ENCODE data around the gene TPP1. TPM values are rescaled to one million over a fixed set of nuclear protein-coding genes. Genes with fewer than 3 reads are reported as not detected.

TPP1 gene
- total and polyA plus RNA-seq, 10 of the 15 experiments (the other 5 are each of a cell fraction or from before 2014, with no cell fraction given) = 7.5 to 64.6 (median 38.3) TPM

DNA sequence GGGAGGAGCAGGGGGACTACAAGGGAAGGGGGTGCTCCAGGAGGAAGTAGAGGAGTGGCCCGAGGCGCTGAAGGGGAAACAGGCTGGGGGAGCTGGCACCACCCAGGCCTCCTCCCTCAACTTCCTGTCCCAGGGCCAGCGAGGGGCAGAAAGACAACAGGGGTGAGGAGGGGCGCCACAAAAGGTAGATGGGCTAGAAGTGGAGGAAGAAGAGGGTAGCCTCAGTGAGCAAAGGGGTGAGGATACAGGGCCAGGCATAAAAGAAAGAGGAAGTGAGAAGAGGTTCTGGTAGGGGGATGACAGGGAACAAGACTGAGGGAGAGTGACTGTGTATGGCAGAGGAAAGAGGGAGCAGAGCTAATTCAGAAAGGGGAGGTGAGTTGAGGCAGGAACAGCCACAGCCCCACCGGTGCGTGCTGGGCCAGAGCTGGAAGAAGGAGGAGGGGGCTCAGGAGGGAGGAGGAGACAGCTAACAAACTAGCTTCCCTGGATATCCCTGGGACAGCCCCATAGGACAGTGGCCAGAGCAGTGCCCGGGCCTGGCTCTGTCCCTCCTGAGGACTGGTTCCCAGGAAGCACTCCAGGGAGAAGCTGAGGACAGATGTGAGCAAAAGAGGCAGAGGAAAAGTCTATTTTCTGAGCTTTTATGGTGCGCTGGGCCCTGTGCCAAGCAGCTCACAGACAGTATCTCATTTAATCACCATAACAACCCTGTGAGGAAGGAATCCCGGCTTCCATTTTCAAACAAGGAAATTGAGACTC lies 27.9 kb upstream of the TPP1 start:
- peak; percentile 61 for DNase-seq (ENCODE audit: low read depth, low spot score)
- H3K9ac ChIP-seq (ENCODE audit: control insufficient read depth, insufficient read depth, low read length) = peak overlapping the region; percentile 17; the same call in 1 of the 2 replicates
- H2AFZ ChIP-seq (ENCODE audit: control insufficient read depth, low read depth, low read length) = peak overlapping the region; percentile 59
- 23% methylated on average over 9 of the region's 9 CpGs for WGBS (ENCODE audit: insufficient coverage, insufficient replicate concordance, low lambda C conversion rate, missing lambda C conversion rate)
- BruUV-seq (replicated peaks) = no TSS peak
- no peaks in the 10 kb centered on the region for H3K36me3 ChIP-seq (ENCODE audit: control insufficient read depth in 2 of 2, insufficient read depth in 2 of 2, low read length in 1 of 2)
- H4K20me1 ChIP-seq (ENCODE audit: control insufficient read depth, insufficient read depth) = no peaks in the 10 kb centered on the region
- H3K27ac ChIP-seq (ENCODE audit: control insufficient read depth, insufficient read depth) = peak overlapping the region; percentile 68
- H3K27me3 ChIP-seq (replicated peaks in 1 of 2; ENCODE audit: control insufficient read depth in 2 of 2, insufficient read depth in 2 of 2, low read length in 1 of 2) = no peaks in the 10 kb centered on the region
- in situ Hi-C loops (cut with MboI) (no loop called here), intact Hi-C loops (cut with micrococcal nuclease; ENCODE audit: unreplicated experiment) (no loop called here)
- peaks cover 21% of the 10 kb centered on the region for H3K4me1 ChIP-seq (ENCODE audit: control insufficient read depth, insufficient read depth, low read length)
- H3K4me2 ChIP-seq (ENCODE audit: control insufficient read depth, insufficient read depth) = peak overlapping the region; percentile 85
- ATAC-seq = peak; percentile 97
- ChIA-PET POLR2A (interaction anchor here (0.6 to 2.5 kb wide), 5 partner anchors 29 to 132 kb away, joined by 3 to 10 read pairs (median 3); partner anchors contain the start of gene TAF10), SMC1A (ENCODE audit: uncharacterized antibody, unreplicated experiment) (interaction anchor here (0.9 to 3.4 kb wide), 8 partner anchors 12 to 99 kb away, joined by 3 to 14 read pairs (median 5); partner anchors contain the start of genes MRPL17 and TPP1), CTCF (interaction anchor here (0.7 to 4.7 kb wide), 9 partner anchors 9 to 58 kb away, joined by 3 to 22 read pairs (median 4); partner anchors contain the start of genes MRPL17 and TPP1), RAD21 (ENCODE audit: unreplicated experiment) (interaction anchor here (0.7 to 1.4 kb wide), 6 partner anchors 13 to 43 kb away, joined by 3 to 4 read pairs (median 4); partner anchors contain the start of genes MRPL17 and TPP1)
- H3K9me3 ChIP-seq (replicated peaks; ENCODE audit: control insufficient read depth, insufficient read depth, low read length) = no peaks in the 10 kb centered on the region
- no peak for FAIRE-seq
- H3K79me2 ChIP-seq (ENCODE audit: control insufficient read depth, insufficient read depth, low read length) = no peaks in the 10 kb centered on the region
- H3K4me3 ChIP-seq = no peak overlapping the region
- TF ChIP-seq RELB (IDR thresholded peaks at IDR 0.05; ENCODE audit: low read depth) (peak; percentile 80), TAF1 (IDR thresholded peaks at IDR 0.05; ENCODE audit: borderline replicate concordance, low read depth, low read length) (no peak), MYC (IDR thresholded peaks at IDR 0.05; ENCODE audit: insufficient read depth, insufficient read length, insufficient replicate concordance, low read length, severe bottlenecking) (no peak), LARP7 (IDR thresholded peaks at IDR 0.05) (no peak), IKZF2 (IDR thresholded peaks at IDR 0.05) (peak; percentile 96), ATF7 (IDR thresholded peaks at IDR 0.05; ENCODE audit: low read depth) (peak; percentile 45; the same call in 1 of the 2 replicates), HDGF (IDR thresholded peaks at IDR 0.05) (peak; percentile 93), CEBPB (IDR thresholded peaks at IDR 0.05; ENCODE audit: borderline replicate concordance in 1 of 2, low read depth in 2 of 2, low read length in 2 of 2) (no peak), BACH1 (IDR thresholded peaks at IDR 0.05; ENCODE audit: borderline replicate concordance) (0 out of 2 replicates have a peak, but pooled peaks have one; percentile 19), EED (IDR thresholded peaks at IDR 0.05; ENCODE audit: low read depth) (peak; percentile 98), RUNX3 (IDR thresholded peaks at IDR 0.05; ENCODE audit: low read length) (peak; percentile 40; the same call in 1 of the 2 replicates), SMARCA5 (IDR thresholded peaks at IDR 0.05) (0 out of 2 replicates have a peak, but pooled peaks have one; percentile 31), DPF2 (IDR thresholded peaks at IDR 0.05) (0 out of 2 replicates have a peak, but pooled peaks have one; percentile 84), GATAD2B (conservative IDR thresholded peaks at IDR 0.05; ENCODE audit: low read depth) (peak; percentile 58; the same call in 1 of the 2 replicates), BHLHE40 (IDR thresholded peaks at IDR 0.05; ENCODE audit: borderline replicate concordance in 1 of 2, low read depth in 2 of 2, low read length in 1 of 2) (peak in 1 of 2 experiments; percentile 11; a peak in 1 of 4 replicates), POLR2A (IDR thresholded peaks at IDR 0.05; ENCODE audit: low read depth, low read length) (peak; percentile 37; the same call in 1 of the 2 replicates), EZH2 (IDR thresholded peaks at IDR 0.05; ENCODE audit: borderline replicate concordance, control insufficient read depth, low read depth, low read length) (no peak), MTA3 (IDR thresholded peaks at IDR 0.05; ENCODE audit: borderline replicate concordance, low read length) (no peak), ZBED1 (IDR thresholded peaks at IDR 0.05; ENCODE audit: borderline replicate concordance) (no peak)
- TF ChIP-seq, protein P1, sequence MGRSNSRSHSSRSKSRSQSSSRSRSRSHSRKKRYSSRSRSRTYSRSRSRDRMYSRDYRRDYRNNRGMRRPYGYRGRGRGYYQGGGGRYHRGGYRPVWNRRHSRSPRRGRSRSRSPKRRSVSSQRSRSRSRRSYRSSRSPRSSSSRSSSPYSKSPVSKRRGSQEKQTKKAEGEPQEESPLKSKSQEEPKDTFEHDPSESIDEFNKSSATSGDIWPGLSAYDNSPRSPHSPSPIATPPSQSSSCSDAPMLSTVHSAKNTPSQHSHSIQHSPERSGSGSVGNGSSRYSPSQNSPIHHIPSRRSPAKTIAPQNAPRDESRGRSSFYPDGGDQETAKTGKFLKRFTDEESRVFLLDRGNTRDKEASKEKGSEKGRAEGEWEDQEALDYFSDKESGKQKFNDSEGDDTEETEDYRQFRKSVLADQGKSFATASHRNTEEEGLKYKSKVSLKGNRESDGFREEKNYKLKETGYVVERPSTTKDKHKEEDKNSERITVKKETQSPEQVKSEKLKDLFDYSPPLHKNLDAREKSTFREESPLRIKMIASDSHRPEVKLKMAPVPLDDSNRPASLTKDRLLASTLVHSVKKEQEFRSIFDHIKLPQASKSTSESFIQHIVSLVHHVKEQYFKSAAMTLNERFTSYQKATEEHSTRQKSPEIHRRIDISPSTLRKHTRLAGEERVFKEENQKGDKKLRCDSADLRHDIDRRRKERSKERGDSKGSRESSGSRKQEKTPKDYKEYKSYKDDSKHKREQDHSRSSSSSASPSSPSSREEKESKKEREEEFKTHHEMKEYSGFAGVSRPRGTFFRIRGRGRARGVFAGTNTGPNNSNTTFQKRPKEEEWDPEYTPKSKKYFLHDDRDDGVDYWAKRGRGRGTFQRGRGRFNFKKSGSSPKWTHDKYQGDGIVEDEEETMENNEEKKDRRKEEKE (IDR thresholded peaks at IDR 0.05) = no peak

Data from GM12878 (cell line).